GM23338 (cell line): ENCODE results near the gene SLC6A18. TPM values are rescaled to one million over a fixed set of nuclear protein-coding genes. Genes with fewer than 3 reads are reported as not detected.

ENCODE experiments used
- ATAC-seq: fragments of 200-7000 bp; cut with Tn5 transposase; 3 replicates; pipeline ENCODE4 v1.9.1; 2020
- DNase-seq: peaks from one replicate; pipeline ENCODE4 v3.0.0-alpha.2; 2015; ENCODE audit warnings: low spot score
- H2AFZ ChIP-seq: fragments of 200-600 bp; sonication (generic); 2 replicates; pipeline ENCODE4 v1.8.0; 2016; ENCODE audit warnings: antibody characterized with exemption, mild to moderate bottlenecking, moderate library complexity
- H3F3A ChIP-seq: fragments of 200-600 bp; sonication (generic); replicated peaks from 2 replicates; pipeline ENCODE4 v1.8.0; 2017; ENCODE audit warnings: antibody characterized with exemption, mixed run types, low read depth
- H3K27ac ChIP-seq: fragments of 200-600 bp; sonication (generic); 2 replicates; pipeline ENCODE4 v1.6.1; 2016; ENCODE audit warnings: low read depth
- H3K27me3 ChIP-seq: fragments of 200-600 bp; sonication (generic); 2 replicates; pipeline ENCODE4 v1.8.0; 2016; ENCODE audit warnings: mild to moderate bottlenecking, mixed run types, moderate library complexity; ENCODE audit not compliant: insufficient read depth
- H3K36me3 ChIP-seq: fragments of 200-600 bp; sonication (generic); 2 replicates; pipeline ENCODE4 v1.8.0; 2016; ENCODE audit warnings: mild to moderate bottlenecking; ENCODE audit not compliant: insufficient read depth
- H3K4me1 ChIP-seq: fragments of 200-600 bp; sonication (generic); 2 replicates; pipeline ENCODE4 v1.8.0; 2016; ENCODE audit warnings: mild to moderate bottlenecking, moderate library complexity; ENCODE audit not compliant: insufficient read depth
- H3K4me2 ChIP-seq: fragments of 200-600 bp; sonication (generic); 2 replicates; pipeline ENCODE4 v1.7.1; 2017; ENCODE audit warnings: mixed run types
- H3K4me3 ChIP-seq: fragments of 200-600 bp; sonication (generic); 2 replicates; pipeline ENCODE4 v1.6.1; 2016; ENCODE audit warnings: mixed run types
- H3K79me2 ChIP-seq: fragments of 200-600 bp; sonication (generic); replicated peaks from 2 replicates; pipeline ENCODE4 v1.8.0; 2017; ENCODE audit warnings: mild to moderate bottlenecking; ENCODE audit not compliant: insufficient read depth
- H3K9me2 ChIP-seq: fragments of 200-600 bp; sonication (generic); 2 replicates; pipeline ENCODE4 v1.8.0; 2017; ENCODE audit not compliant: insufficient read depth
- H4K20me1 ChIP-seq: fragments of 200-600 bp; sonication (generic); replicated peaks from 2 replicates; pipeline ENCODE4 v1.8.0; 2017; ENCODE audit warnings: mild to moderate bottlenecking; ENCODE audit not compliant: insufficient read depth
- H3K27ac Mint-ChIP-seq: 2 replicates; pipeline ENCODE4 v1.8.0; 2020; ENCODE audit warnings: inconsistent platforms, mild to moderate bottlenecking, moderate library complexity, mixed read lengths
- H3K27me3 Mint-ChIP-seq: 3 replicates; pipeline ENCODE4 v1.8.0; 2022; ENCODE audit warnings: low read depth, mild to moderate bottlenecking, moderate library complexity, mixed read lengths, inconsistent platforms; ENCODE audit not compliant: insufficient read depth, poor library complexity
- H3K36me3 Mint-ChIP-seq: 3 replicates; pipeline ENCODE4 v1.8.0; 2021; ENCODE audit warnings: low read depth, mild to moderate bottlenecking, inconsistent platforms, moderate library complexity, mixed read lengths
- H3K4me1 Mint-ChIP-seq: 3 replicates; pipeline ENCODE4 v1.8.0; 2020; ENCODE audit warnings: mild to moderate bottlenecking, inconsistent platforms, mixed read lengths
- H3K4me3 Mint-ChIP-seq: 3 replicates; pipeline ENCODE4 v1.8.0; 2021; ENCODE audit warnings: moderate library complexity, mild to moderate bottlenecking, inconsistent platforms, mixed read lengths
- H3K9me3 Mint-ChIP-seq: 3 replicates; pipeline ENCODE4 v1.8.0; 2020; ENCODE audit warnings: moderate library complexity, mild to moderate bottlenecking, inconsistent platforms, mixed read lengths
- CREB1 ChIP-seq: fragments of 250-450 bp; sonication (Bioruptor Pico); IDR thresholded peaks from 2 replicates; pipeline ENCODE4 v1.5.0; 2020; ENCODE audit warnings: low read depth, mild to moderate bottlenecking, moderate library complexity
- CTCF ChIP-seq, 2 experiments: fragments of 200-600 bp in 1 of 2; sonication (generic) in 1 of 2; conservative IDR thresholded peaks; 2 replicates each; pipeline versions ENCODE4 v1.5.1 to v1.6.1; 2016 to 2017; ENCODE audit warnings: antibody characterized with exemption in 2 of 2, low read depth in 2 of 2, mild to moderate bottlenecking in 2 of 2, moderate library complexity in 1 of 2
- ETS1 ChIP-seq: IDR thresholded peaks from 2 replicates; pipeline ENCODE4 v1.6.1; 2016; ENCODE audit warnings: antibody characterized with exemption
- EZH2 ChIP-seq: fragments of 200-600 bp; sonication (generic); IDR thresholded peaks from one replicate; pipeline ENCODE4 v1.8.0; 2017; ENCODE audit warnings: antibody characterized with exemption, mild to moderate bottlenecking, low read depth; ENCODE audit not compliant: unreplicated experiment
- EZH2phosphoT487 ChIP-seq: fragments of 200-600 bp; sonication (generic); IDR thresholded peaks from one replicate; pipeline ENCODE4 v1.8.1; 2018; ENCODE audit warnings: antibody characterized with exemption; ENCODE audit not compliant: unreplicated experiment
- JUNB ChIP-seq: IDR thresholded peaks from one replicate; pipeline ENCODE4 v1.6.1; 2016; ENCODE audit warnings: antibody characterized with exemption; ENCODE audit not compliant: unreplicated experiment
- NANOG ChIP-seq: IDR thresholded peaks from 2 replicates; pipeline ENCODE4 v1.6.1; 2016; ENCODE audit warnings: antibody characterized with exemption, borderline replicate concordance
- POLR2AphosphoS5 ChIP-seq: IDR thresholded peaks from 2 replicates; pipeline ENCODE4 v1.6.1; 2016; ENCODE audit warnings: antibody characterized with exemption, low read depth
- REST ChIP-seq: IDR thresholded peaks from one replicate; pipeline ENCODE4 v1.6.1; 2018; ENCODE audit warnings: antibody characterized with exemption; ENCODE audit not compliant: unreplicated experiment
- STAT1 ChIP-seq: IDR thresholded peaks from one replicate; pipeline ENCODE4 v1.6.1; 2016; ENCODE audit warnings: antibody characterized with exemption; ENCODE audit not compliant: unreplicated experiment
- ZNF114 ChIP-seq: fragments of 250-450 bp; sonication (Bioruptor Pico); IDR thresholded peaks from 2 replicates; pipeline ENCODE4 v1.5.0; 2020; ENCODE audit warnings: mild to moderate bottlenecking, moderate library complexity
- ZNF331 ChIP-seq: fragments of 250-450 bp; sonication (Bioruptor Pico); IDR thresholded peaks from 2 replicates; pipeline ENCODE4 v1.5.0; 2020; ENCODE audit warnings: low read depth, mild to moderate bottlenecking, moderate library complexity
- ZNF462 ChIP-seq: fragments of 250-450 bp; sonication (Bioruptor Pico); IDR thresholded peaks from 2 replicates; pipeline ENCODE4 v1.5.0; 2020; ENCODE audit warnings: mild to moderate bottlenecking, moderate library complexity
- polyA plus RNA-seq: library from polyadenylated mRNA; unstranded; fragments of >200 nt; fragmentation: Nextera tagmentation; extraction: Ambion mirVana; gene quantifications from 2 replicates; pipeline ENCODE4 v1.2.1, GENCODE V29; 2016
- total RNA-seq: library from RNA; depleted of rRNA; stranded (reverse); fragments of >200 nt; shearing (Covaris generic); gene quantifications from 2 replicates; pipeline ENCODE4 v1.2.3, GENCODE V29; 2014

Gene SLC6A18
- total and polyA plus RNA-seq, 2 experiments from 2014 or later, result not detected

- H3K4me2 ChIP-seq, result no peak overlapping the region
- no peak overlapping the region for H2AFZ ChIP-seq
These were observed 29.3 kb upstream of the SLC6A18 start for GRCh38 chr5:1195916-1196315.

More at GRCh38 chr5:1195916-1196315, 29.3 kb upstream of the SLC6A18 start:
- no peak for DNase-seq
- Histone ChIP-seq H4K20me1 (no peaks in the 10 kb centered on the region), H3K36me3 (no peaks in the 10 kb centered on the region), H3K27ac (no peak overlapping the region), H3K4me3 (no peak overlapping the region), H3F3A (0 out of 2 replicates have a peak, but pooled peaks cover 6% of the 10 kb centered on the region), H3K27me3 (no peaks in the 10 kb centered on the region), H3K4me1 (no peaks in the 10 kb centered on the region), H3K9me2 (no peaks in the 10 kb centered on the region), H3K79me2 (no peaks in the 10 kb centered on the region)
- Mint-ChIP-seq H3K4me3 (no peak overlapping the region), H3K27ac (no peak overlapping the region), H3K4me1 (no peaks in the 10 kb centered on the region), H3K9me3 (no peaks in the 10 kb centered on the region), H3K27me3 (peaks cover 13% of the 10 kb centered on the region), H3K36me3 (no peaks in the 10 kb centered on the region)
- no peak for ATAC-seq
- TF ChIP-seq POLR2AphosphoS5 (no peak), EZH2 (no peak), ETS1 (no peak), JUNB (no peak), STAT1 (no peak), NANOG (no peak), REST (no peak), EZH2phosphoT487 (no peak), ZNF114 (CRISPR knock-in tag) (no peak), CTCF (conservative IDR thresholded peaks at IDR 0.05; ENCODE audit: low read depth in 2 of 2) (no peak), ZNF331 (CRISPR knock-in tag) (no peak), CREB1 (no peak), ZNF462 (CRISPR knock-in tag) (no peak)
